ENCODE results near the gene PIP4K2C. TPM values are rescaled to one million over a fixed set of nuclear protein-coding genes. Genes with fewer than 3 reads are reported as not detected.
"Not testable (repeated sequence)": the region's sequence is repeated elsewhere in the genome, so short reads cannot be mapped to it uniquely, and the experiment has no call there.

The PIP4K2C gene
- total RNA-seq, 1 donor from 2014 or later = 27.6 TPM

GRCh38 chr12:57640175-57641042 lies 49.4 kb downstream of the PIP4K2C start:
- H3K4me3 Mint-ChIP-seq = no peak overlapping the region
- no peaks in the 10 kb centered on the region for H3K9me3 Mint-ChIP-seq
- no peak overlapping the region for H3K27ac Mint-ChIP-seq
- H3K27me3 Mint-ChIP-seq = peaks cover 51% of the 10 kb centered on the region
- H3K36me3 Mint-ChIP-seq = no peaks in the 10 kb centered on the region
- DNase-seq (ENCODE audit: extremely low spot score, unreplicated experiment) = no peak
- no peak for TF ChIP-seq CTCF (conservative IDR thresholded peaks at IDR 0.05)
- no peaks in the 10 kb centered on the region for H3K4me1 Mint-ChIP-seq (ENCODE audit: unreplicated experiment)

- Mint-ChIP-seq H3K4me3 (no peak overlapping the region), H3K27ac (no peak overlapping the region), H3K36me3 (no peaks in the 10 kb centered on the region), H3K27me3 (peaks cover 48% of the 10 kb centered on the region), H3K9me3 (no peaks in the 10 kb centered on the region), H3K4me1 (ENCODE audit: unreplicated experiment) (no peaks in the 10 kb centered on the region)
- no peak for TF ChIP-seq CTCF (conservative IDR thresholded peaks at IDR 0.05)
- no peak for DNase-seq (ENCODE audit: extremely low spot score, unreplicated experiment)
These were observed 50.9 kb downstream of the PIP4K2C start for GRCh38 chr12:57641699-57642442.

DNA sequence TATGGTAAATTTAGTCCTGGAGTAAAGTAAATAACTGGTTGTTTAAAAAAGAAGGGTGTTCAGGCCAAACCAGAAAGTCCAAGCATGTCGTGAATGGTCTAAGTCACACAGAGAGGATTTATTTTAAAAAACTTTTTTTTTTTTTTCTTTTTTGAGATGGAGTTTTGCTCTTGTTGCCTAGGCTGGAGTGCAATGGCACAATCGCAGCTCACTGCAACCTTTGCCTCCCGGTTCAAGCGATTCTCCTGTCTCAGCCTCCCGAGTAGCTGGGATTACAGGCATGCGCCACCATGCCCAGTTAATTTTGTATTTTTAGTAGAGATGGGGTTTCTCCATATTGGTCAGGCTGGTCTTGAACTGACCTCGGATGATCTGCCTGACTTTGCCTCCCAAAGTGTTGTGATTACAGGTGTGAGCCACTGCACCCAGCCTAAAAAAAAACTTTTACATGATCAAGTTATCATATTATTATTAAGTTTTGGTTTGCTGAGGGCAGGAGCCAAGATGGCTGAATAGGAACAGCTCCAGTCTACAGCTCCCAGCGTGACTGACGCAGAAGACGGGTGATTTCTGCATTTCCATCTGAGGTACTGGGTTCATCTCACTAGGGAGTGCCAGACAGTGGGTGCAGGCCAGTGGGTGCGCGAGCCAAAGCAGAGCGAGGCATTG lies 55.1 kb downstream of the PIP4K2C start:
- not testable (repeated sequence) for DNase-seq (ENCODE audit: extremely low spot score, unreplicated experiment); H3K9me3 Mint-ChIP-seq; H3K27ac Mint-ChIP-seq; H3K36me3 Mint-ChIP-seq; H3K4me3 Mint-ChIP-seq; H3K4me1 Mint-ChIP-seq (ENCODE audit: unreplicated experiment)
- peaks cover 12% of the 10 kb centered on the region for H3K27me3 Mint-ChIP-seq

- not testable (repeated sequence) for H3K4me1 Mint-ChIP-seq (ENCODE audit: unreplicated experiment); H3K9me3 Mint-ChIP-seq; H3K27me3 Mint-ChIP-seq; H3K4me3 Mint-ChIP-seq; DNase-seq (ENCODE audit: extremely low spot score, unreplicated experiment); H3K27ac Mint-ChIP-seq; H3K36me3 Mint-ChIP-seq
These were observed 55.7 kb downstream of the PIP4K2C start for GRCh38 chr12:57646659-57647049.

Other genes with a start within 250 kb of the PIP4K2C start
- 49.1 and 59.0 TPM in 2 replicates for gene R3HDM2, start 160.1 kb upstream of the PIP4K2C start, total RNA-seq (ENCODE audit: low replicate concordance)
- gene INHBC, start 156.4 kb upstream of the PIP4K2C start, total RNA-seq (ENCODE audit: low replicate concordance) = not detected in 2 replicates
- 0.27 and 0.29 TPM in 2 replicates for gene INHBE, start 135.9 kb upstream of the PIP4K2C start, total RNA-seq (ENCODE audit: low replicate concordance)
- 3.5 and 22.7 TPM in 2 replicates for gene GLI1, start 131.4 kb upstream of the PIP4K2C start, total RNA-seq (ENCODE audit: low replicate concordance)
- 0.52 and 1.8 TPM in 2 replicates for gene ARHGAP9, start 111.3 kb upstream of the PIP4K2C start, total RNA-seq (ENCODE audit: low replicate concordance)
- gene MARS1, start 103.1 kb upstream of the PIP4K2C start, total RNA-seq (ENCODE audit: low replicate concordance) = 200 and 211 TPM in 2 replicates
- 17.7 and 32.3 TPM in 2 replicates for gene DDIT3, start 70.7 kb upstream of the PIP4K2C start, total RNA-seq (ENCODE audit: low replicate concordance)
- 87.5 and 94.7 TPM in 2 replicates for gene MBD6, start 68.4 kb upstream of the PIP4K2C start, total RNA-seq (ENCODE audit: low replicate concordance)
- gene DCTN2, start 44.0 kb upstream of the PIP4K2C start, total RNA-seq (ENCODE audit: low replicate concordance) = 119 and 126 TPM in 2 replicates
- 1.4 and 4.4 TPM in 2 replicates for gene KIF5A, start 41.1 kb upstream of the PIP4K2C start, total RNA-seq (ENCODE audit: low replicate concordance)
- gene DTX3, start 13.6 kb downstream of the PIP4K2C start, total RNA-seq (ENCODE audit: low replicate concordance) = 21.5 and 65.5 TPM in 2 replicates
- 4.7 and 34.6 TPM in 2 replicates for gene ARHGEF25, start 20.2 kb downstream of the PIP4K2C start, total RNA-seq (ENCODE audit: low replicate concordance)
- 0.64 and 5.9 TPM in 2 replicates for gene B4GALNT1, start 42.0 kb downstream of the PIP4K2C start, total RNA-seq (ENCODE audit: low replicate concordance)
- 222 and 236 TPM in 2 replicates for gene OS9, start 102.9 kb downstream of the PIP4K2C start, total RNA-seq (ENCODE audit: low replicate concordance)
- gene AGAP2, start 147.6 kb downstream of the PIP4K2C start, total RNA-seq (ENCODE audit: low replicate concordance) = 0.33 and 4.1 TPM in 2 replicates
- gene TSPAN31, start 153.8 kb downstream of the PIP4K2C start, total RNA-seq (ENCODE audit: low replicate concordance) = 34.8 and 40.8 TPM in 2 replicates
- 124 and 193 TPM in 2 replicates for gene CDK4, start 161.1 kb downstream of the PIP4K2C start, total RNA-seq (ENCODE audit: low replicate concordance)
- gene MARCHF9, start 163.9 kb downstream of the PIP4K2C start, total RNA-seq (ENCODE audit: low replicate concordance) = 15.0 and 20.1 TPM in 2 replicates
- 1.4 and 2.2 TPM in 2 replicates for gene CYP27B1, start 175.9 kb downstream of the PIP4K2C start, total RNA-seq (ENCODE audit: low replicate concordance)
- gene METTL1, start 180.9 kb downstream of the PIP4K2C start, total RNA-seq (ENCODE audit: low replicate concordance) = 29.3 and 31.1 TPM in 2 replicates
- gene EEF1AKMT3, start 181.4 kb downstream of the PIP4K2C start, total RNA-seq (ENCODE audit: low replicate concordance) = 5.1 and 6.0 TPM in 2 replicates
- 30.4 and 33.0 TPM in 2 replicates for gene TSFM, start 191.6 kb downstream of the PIP4K2C start, total RNA-seq (ENCODE audit: low replicate concordance)
- gene AVIL, start 227.5 kb downstream of the PIP4K2C start, total RNA-seq (ENCODE audit: low replicate concordance) = 4.9 and 6.6 TPM in 2 replicates